Astrocyte (in vitro differentiated cells and primary cell): ENCODE measurements around the gene CCNK.

Experiments
- EZH2 ChIP-seq: IDR thresholded peaks from 2 replicates; pipeline ENCODE4 v1.6.1; 2012; ENCODE audit warnings: mild to moderate bottlenecking, low read length, inconsistent platforms; ENCODE audit not compliant: insufficient read depth
- TF ChIP-seq, protein P1 (sequence below): IDR thresholded peaks from 2 replicates; pipeline ENCODE4 v1.5.1; 2011; ENCODE audit warnings: low read depth, mild to moderate bottlenecking, inconsistent platforms, low read length, moderate library complexity; ENCODE audit not compliant: insufficient read depth

DNA sequence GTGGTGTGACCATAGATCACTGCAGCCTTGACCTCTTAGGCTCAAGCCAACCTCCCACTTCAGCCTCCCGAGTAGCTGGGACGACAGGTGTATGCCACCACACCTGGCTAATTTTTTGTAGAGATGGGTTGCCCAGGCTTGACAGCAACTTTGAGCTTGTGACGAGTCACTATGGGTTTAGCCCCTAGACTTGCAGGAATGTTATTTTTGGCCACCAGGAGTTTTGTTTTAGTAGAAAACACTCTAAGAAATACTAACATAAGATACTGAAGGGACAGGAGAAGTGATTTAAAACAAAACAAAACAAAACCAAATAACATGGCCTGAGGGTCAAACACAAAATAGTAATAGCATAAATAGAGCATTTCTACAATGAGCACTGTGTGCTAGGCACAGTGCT lies 27.0 kb upstream of the CCNK start:
- TF ChIP-seq, protein P1, sequence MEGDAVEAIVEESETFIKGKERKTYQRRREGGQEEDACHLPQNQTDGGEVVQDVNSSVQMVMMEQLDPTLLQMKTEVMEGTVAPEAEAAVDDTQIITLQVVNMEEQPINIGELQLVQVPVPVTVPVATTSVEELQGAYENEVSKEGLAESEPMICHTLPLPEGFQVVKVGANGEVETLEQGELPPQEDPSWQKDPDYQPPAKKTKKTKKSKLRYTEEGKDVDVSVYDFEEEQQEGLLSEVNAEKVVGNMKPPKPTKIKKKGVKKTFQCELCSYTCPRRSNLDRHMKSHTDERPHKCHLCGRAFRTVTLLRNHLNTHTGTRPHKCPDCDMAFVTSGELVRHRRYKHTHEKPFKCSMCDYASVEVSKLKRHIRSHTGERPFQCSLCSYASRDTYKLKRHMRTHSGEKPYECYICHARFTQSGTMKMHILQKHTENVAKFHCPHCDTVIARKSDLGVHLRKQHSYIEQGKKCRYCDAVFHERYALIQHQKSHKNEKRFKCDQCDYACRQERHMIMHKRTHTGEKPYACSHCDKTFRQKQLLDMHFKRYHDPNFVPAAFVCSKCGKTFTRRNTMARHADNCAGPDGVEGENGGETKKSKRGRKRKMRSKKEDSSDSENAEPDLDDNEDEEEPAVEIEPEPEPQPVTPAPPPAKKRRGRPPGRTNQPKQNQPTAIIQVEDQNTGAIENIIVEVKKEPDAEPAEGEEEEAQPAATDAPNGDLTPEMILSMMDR, result no peak
- TF ChIP-seq EZH2, result no peak
